Stimulated activated CD4-positive, alpha-beta T cell treated with anti-CD3 and anti-CD28 coated beads, Interleukin-2, amount 100 ng/mL, for 24 hours (primary cell): Measurements from ENCODE around the gene PALM3.
A peak's percentile ranks its signal among the peaks of the same experiment; 100 is the strongest.
"Not testable (repeated sequence)": the region's sequence is repeated elsewhere in the genome, so short reads cannot be mapped to it uniquely, and the experiment has no call there.

ENCODE experiments used
- DNase-seq, 2 donors: peaks; one replicate each; pipeline ENCODE4 v3.0.0-alpha.2; 2020

Gene PALM3

GRCh38 chr19:14030997-14031718 is 30.7 kb downstream of the PALM3 start:
- no peak for DNase-seq

DNA sequence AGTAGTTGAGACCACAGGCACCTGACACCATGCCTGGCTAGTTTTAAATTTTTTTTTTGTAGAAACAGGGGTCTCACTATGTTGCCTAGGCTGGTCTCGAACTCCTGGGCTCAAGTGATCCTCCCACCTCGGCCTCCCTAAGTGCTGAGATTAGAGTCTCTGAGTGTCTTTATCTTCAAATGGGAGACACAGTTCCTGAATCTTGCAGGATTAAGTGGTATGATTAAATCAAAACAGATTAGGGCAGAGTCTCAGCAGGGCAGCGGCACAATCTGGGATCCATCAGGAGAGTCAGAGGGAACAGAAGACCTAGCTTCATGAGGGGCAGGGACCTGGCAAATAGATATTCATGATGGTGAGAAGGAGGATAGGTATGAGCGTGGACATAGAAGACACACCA is 33.0 kb downstream of the PALM3 start:
- no peak for DNase-seq

DNA sequence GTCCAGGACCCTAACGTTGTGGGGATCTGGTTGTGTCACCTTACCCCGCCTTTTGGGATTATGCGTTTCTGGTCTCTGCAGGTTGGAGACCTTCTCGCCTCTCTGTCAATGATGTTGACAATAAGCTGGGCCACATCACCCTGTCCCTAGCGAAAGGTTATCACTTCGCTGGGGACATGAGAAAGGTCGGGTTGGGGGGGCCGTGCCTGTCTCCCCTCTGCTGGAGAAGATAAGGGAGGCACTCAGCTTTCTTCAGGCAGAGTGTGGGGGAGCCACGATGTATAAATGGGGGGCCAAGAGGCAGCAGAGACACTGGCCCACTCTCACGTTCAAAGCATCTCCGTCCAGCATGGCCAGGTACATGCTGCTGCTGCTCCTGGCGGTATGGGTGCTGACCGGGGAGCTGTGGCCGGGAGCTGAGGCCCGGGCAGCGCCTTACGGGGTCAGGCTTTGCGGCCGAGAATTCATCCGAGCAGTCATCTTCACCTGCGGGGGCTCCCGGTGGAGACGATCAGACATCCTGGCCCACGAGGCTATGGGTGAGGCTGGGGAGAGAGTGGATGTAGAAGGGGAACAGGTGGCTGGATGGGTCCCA is 33.9 kb downstream of the PALM3 start, which contains the start of gene RLN3:
RLN3 (plus strand) TSS at position 293 of the 595 bp plus-strand sequence; CDS start at position 350, 57 bp downstream.
- no peak for DNase-seq

DNA sequence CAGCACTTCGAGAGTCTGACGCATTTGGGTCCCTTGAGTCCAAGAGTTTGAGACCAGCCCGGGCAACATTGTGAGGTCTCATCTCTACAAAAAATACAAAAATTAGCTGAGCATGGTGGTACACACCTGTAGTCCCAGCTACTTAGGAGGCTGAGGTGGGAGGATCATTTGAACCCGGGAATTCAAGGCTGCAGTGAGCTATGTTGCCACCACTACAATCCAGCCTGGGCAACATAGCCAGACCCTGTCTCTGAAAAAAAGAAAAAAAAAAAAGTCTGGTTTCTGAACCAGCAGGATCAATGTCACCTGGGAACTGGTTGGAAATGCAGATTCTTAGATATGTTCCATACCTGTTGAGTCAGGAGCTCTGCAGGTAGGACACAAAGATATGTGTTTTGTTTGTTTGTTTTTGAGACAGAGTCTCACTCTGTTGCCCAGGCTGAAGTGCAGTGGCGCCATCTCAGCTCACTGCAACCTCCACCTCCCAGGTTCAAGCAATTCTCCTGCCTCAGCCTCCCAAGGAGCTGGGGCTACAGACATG is 35.2 kb downstream of the PALM3 start:
- DNase-seq, result not testable (repeated sequence)

DNA sequence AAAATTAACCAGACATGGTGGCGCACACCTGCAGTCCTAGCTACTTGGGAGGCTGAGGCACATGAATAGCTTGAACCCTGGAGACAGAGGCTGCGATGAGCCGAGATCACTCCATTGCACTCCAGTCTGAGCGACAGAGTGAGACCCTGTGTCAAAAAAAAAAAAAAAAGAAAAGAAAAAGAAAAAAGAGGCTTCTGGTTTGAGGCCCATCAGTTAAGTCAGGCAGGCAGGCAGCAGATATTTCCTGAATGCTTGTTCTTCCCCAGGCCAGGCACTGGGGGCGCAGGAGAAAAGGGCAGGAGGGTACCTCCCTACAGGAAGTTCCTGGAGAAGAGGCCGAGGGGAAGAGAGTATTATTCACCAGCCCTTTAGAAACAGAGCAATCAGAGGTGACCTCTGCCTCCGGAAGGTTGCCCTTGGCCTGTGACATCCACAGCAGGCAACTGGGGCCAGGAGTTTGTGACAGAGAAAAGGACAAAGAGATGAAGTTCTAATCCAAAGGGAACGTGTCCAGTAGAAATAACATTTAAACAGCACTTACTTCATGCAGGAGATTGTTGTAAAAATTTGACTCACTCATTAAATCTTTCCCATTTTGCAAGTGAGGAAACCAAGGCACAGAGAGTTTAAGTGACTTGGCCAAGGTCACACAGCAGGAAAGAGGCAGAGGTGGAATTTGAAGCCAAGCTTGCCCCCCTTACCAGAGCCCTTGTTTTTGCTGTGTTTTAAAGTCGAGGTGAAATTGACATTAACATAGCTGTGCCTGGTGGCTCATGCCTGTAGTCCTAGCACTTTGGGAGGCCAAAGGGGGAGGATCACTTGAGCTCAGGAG is 38.3 kb downstream of the PALM3 start:
- peak in 1 of 2 donors; percentile 42 for DNase-seq

DNA sequence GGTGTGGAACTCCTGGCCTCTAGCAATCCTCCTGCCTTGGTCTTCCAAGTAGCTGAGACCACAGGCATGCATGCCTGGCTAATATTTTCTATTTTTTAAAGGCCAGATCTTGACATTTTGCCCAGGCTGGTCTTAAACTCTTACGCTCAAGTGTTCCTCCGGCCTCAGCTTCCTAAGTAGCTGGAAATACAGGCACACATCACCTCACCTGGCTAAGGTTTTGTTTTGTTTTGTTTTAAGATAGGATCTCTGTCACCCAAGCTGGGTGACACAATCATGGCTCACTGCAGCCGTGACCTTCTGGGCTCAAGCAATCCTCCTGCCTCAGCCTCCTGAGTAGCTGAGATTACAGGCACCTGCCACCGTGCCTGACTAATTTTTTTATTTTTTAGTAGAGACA is 39.4 kb downstream of the PALM3 start:
- no peak for DNase-seq

DNA sequence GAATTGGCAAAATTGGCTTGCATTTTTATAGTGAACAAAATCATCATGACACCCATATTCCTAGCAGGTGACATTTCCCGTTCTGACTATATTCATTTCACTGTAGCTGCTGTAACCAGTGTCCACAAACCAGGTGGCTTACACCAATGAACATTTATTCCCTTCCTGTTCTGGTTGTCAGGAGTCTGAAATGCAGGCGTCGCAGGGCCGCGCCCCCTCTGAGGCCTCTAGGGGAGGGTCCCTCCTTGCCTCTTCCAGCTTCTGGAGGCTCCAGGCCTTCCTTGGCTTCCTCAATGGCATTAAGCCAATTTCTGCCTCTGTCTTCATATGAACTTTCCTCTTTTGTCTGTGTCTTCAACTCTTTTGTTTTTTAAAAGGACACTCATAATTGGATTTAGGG is 40.4 kb downstream of the PALM3 start:
- no peak for DNase-seq

- DNase-seq, result not testable (repeated sequence)
Observed at GRCh38 chr19:14019739-14020138, 42.1 kb downstream of the PALM3 start.

DNA sequence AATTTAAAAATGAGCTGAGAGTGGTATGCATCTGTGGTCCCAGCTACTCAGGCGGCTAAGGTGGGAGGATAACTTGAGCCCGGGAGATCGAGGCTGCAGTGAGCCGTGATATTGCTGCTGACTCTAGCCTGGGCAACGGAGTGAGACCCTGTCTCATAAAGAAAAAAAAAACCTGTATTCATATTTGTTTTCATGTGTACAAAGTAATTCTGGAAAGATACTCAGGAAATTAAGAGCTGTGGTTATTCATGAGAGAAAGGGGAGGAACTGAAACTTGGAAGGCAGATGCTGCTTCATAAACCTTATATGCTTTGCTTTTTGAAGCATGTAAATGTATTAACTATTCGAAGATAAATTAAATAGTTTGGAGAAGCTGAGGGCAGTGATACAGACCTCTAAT is 42.8 kb downstream of the PALM3 start:
- DNase-seq, result no peak

- DNase-seq, result no peak
Observed at GRCh38 chr19:14015524-14016035, 46.3 kb downstream of the PALM3 start.

GRCh38 chr19:14012378-14012915 is 49.4 kb downstream of the PALM3 start:
- no peak for DNase-seq

DNA sequence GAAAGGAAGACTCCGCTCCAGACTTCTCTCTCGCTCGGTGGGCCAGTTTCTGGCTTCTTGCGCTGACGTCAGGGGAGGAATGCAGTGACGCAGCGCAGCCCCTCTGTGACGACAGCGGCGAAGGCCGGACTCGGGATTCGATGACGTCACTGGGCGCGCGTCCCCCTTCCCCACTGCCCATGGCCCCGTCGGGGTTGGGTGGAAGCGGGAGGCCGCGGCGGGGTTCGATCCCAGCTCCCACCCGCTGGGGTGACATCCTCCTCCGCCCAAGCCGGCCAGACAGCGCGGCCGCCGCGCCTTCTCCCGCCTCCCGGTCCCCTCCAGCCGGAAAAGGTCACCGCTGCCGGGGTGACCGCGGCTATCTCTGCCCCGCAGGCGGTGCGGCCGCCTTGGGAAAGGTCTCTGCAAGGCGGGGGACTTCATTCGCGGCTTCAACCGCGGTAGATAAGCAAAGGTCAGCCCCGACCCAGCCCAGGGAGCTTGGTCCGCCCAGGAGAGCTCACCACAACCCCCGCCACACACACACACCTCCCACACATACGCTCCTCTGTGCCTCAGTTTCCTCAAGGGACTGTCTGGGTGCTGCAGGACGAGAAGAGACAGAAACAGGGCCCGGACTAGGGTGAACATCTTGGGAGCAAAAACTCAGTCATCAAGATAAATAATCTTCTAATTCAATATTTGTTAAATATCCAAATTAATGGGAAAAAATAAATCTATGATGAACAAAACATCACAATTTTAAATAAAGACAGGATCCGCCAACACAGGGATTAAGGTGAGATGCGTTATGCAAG is 54.9 kb downstream of the PALM3 start:
- peak in 1 of 2 donors; percentile 84 for DNase-seq

DNA sequence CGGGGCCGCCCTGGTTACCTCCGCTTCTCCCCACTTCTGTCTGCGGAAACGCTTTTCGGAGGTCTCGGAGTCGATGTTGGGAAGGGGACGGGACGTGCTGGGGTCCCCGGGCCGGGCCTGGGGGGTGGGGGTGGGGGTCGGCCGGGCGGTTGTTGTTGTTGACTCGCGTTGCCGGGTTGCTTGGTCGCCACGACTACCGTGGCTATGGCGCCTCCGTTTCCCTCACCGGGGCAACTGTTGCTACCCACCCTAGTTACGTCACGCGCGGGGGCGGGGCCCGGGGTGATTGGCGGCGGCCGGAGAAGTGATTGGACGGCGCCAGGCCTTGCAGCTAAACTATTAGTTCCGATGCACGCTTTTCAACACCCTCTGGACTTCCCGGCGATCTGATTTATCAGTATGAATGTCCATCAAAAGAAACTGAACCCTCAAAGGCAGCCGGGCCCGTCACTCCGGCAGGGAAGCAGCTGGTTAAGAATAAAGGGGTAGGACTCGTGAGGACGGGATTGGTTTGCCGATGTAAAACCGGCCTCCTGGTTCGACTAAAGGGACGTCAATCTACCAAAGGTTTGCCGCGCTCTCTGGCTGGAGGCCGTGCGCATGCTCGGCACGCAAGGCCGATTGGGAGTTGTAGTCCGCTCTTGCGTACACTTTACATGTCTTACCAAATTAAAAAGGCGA is 55.7 kb downstream of the PALM3 start, which contains the start of gene RFX1:
RFX1 (minus strand) TSS at position 236 of the 681 bp plus-strand sequence. CDS start 12,477 bp downstream, outside the sequence.
- peak; percentile 100 for DNase-seq

GRCh38 chr19:14005349-14006084 is 56.4 kb downstream of the PALM3 start:
- DNase-seq, result peak; percentile 91 to 94

DNA sequence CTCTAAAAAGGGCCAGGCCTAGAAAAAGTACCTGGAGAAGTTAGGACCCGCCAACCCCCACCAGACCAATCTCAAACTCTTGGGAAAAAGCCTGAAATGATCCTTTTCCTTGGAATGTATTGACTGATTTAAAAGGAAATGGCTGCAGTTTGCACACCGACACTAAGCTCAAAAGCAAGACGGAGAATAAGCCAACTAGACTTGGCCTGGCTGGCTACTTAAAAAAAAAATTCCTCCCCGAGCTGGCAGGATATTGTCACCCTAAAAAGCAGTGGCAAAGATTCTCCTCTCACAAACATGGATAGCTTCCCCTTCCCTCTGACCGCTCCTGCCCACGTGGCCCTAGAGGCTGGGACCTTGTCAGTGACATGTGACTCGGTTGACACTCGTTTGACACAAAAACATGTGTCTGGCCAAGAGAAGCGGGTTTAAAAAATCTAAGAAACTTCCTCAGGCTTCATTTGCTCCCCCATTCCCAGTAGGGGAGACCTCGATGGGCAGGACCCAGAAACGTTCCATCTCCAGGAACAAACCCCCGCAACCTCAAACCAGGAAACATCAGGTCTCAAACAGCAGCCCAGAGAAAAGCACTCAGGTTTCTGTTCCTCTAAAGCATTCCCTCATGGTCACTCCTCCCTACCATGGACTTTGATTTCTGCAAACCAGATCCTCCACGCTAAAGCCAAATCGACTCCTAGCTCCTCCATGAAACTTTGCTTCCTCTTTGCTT is 57.1 kb downstream of the PALM3 start:
- no peak for DNase-seq
